ENCODE data around the gene CDY1.
"Not testable (repeated sequence)": the region's sequence is repeated elsewhere in the genome, so short reads cannot be mapped to it uniquely, and the experiment has no call there.

The CDY1 gene

GRCh38 chrY:25621817-25622216, at the start of gene CDY1:
CDY1 (plus strand) TSS chrY:25622117; CDS start chrY:25622443, 326 bp downstream.
- DNase-seq (ENCODE audit: low spot score), result not testable (repeated sequence)

GRCh38 chrY:25593336-25593735, 28.6 kb upstream of the CDY1 start:
- DNase-seq (ENCODE audit: low spot score), result not testable (repeated sequence)

GRCh38 chrY:25620209-25620608, 1.7 kb upstream of the CDY1 start:
- DNase-seq (ENCODE audit: low spot score), result not testable (repeated sequence)

GRCh38 chrY:25626524-25626923, 4.6 kb downstream of the CDY1 start:
- not testable (repeated sequence) for DNase-seq (ENCODE audit: low spot score)

GRCh38 chrY:25630383-25631112, 8.6 kb downstream of the CDY1 start:
- not testable (repeated sequence) for DNase-seq (ENCODE audit: low spot score)

GRCh38 chrY:25639852-25640251, 17.9 kb downstream of the CDY1 start:
- DNase-seq (ENCODE audit: low spot score), result not testable (repeated sequence)

- not testable (repeated sequence) for DNase-seq (ENCODE audit: low spot score)
Measured at GRCh38 chrY:25643024-25643915, 21.4 kb downstream of the CDY1 start.

Measured in D341Med (cell line).